ENCODE measurements around the gene VAC14. TPM values are rescaled to one million over a fixed set of nuclear protein-coding genes. Genes with fewer than 3 reads are reported as not detected.

VAC14 gene
- total RNA-seq, 4 donors from 2014 or later: 43.4 to 69.4 (median 63.1) TPM

DNA sequence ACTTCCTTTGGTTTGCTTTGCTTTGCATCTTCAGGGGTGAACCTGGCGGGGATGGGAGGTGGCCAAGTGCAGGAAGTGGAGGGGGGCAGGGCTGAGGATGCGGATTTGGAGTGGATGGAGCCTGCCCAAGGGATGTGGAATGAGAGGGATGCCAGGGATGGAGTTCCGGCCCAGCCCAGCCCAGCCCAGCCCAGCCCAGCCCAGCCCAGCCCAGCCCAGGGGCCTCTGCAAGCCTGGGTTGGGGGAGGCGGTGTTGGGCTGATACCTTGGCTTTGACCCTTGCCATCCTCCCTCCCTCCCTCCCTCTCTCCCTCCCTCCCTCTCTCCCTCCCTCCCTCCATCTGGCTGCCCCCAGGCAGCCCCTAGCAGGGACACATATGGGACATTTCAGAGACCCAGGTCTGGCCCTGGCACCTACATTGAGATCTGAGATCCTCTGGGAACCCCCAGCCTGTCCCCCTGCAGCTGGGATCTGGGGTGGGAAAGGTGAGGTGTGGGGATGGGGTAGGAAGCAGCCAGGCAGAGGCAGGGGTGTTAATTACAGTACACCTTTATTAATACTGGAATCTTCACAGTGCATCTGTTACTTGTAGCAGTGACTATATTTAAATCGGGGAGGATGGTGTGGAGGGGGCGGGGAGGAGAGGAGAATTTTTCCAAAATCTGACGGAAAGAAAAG lies 140.1 kb downstream of the VAC14 start:
- H3K4me3 ChIP-seq (replicated peaks in 1 of 3): no peak overlapping the region

DNA sequence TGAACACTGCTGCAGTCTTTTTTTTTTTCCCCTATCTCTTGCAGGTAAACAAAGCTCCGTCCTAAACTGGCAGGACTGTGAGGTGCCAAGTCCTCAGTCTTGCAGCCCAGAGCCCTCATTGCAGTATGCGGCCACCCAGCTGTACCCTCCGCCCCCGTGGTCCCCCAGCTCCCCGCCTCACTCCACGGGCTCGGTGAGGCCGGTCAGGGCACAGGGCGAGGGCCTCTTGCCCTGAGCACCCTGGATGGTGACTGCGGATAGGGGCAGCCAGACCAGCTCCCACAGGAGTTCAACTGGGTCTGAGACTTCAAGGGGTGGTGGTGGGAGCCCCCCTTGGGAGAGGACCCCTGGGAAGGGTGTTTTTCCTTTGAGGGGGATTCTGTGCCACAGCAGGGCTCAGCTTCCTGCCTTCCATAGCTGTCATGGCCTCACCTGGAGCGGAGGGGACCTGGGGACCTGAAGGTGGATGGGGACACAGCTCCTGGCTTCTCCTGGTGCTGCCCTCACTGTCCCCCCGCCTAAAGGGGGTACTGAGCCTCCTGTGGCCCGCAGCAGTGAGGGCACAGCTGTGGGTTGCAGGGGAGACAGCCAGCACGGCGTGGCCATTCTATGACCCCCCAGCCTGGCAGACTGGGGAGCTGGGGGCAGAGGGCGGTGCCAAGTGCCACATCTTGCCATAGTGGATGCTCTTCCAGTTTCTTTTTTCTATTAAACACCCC lies 140.8 kb downstream of the VAC14 start:
- WGBS, 2 donors: 78 to 81% methylated on average over 7 to 15 of the region's 16 CpGs
- DNase-seq: no peak
- H3K27me3 ChIP-seq: no peaks in the 10 kb centered on the region
- H3K36me3 ChIP-seq: peaks cover 21 to 22% of the 10 kb centered on the region in 2 donors
- TF ChIP-seq, protein P1, sequence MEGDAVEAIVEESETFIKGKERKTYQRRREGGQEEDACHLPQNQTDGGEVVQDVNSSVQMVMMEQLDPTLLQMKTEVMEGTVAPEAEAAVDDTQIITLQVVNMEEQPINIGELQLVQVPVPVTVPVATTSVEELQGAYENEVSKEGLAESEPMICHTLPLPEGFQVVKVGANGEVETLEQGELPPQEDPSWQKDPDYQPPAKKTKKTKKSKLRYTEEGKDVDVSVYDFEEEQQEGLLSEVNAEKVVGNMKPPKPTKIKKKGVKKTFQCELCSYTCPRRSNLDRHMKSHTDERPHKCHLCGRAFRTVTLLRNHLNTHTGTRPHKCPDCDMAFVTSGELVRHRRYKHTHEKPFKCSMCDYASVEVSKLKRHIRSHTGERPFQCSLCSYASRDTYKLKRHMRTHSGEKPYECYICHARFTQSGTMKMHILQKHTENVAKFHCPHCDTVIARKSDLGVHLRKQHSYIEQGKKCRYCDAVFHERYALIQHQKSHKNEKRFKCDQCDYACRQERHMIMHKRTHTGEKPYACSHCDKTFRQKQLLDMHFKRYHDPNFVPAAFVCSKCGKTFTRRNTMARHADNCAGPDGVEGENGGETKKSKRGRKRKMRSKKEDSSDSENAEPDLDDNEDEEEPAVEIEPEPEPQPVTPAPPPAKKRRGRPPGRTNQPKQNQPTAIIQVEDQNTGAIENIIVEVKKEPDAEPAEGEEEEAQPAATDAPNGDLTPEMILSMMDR (IDR thresholded peaks at IDR 0.05): no peak
- TF ChIP-seq POLR2A (IDR thresholded peaks at IDR 0.05): no peak
- H3K4me3 ChIP-seq (replicated peaks in 1 of 3): no peak overlapping the region
- no peak overlapping the region for H3K27ac ChIP-seq
- intact Hi-C loops (cut with DNase I): loop anchor here (10.0 kb wide), 1 partner anchor 265 kb away; no protein-coding TSS in a partner anchor
- H3K9me3 ChIP-seq: no peaks in the 10 kb centered on the region
- H3K4me1 ChIP-seq: no peaks in the 10 kb centered on the region

More for the DNA sequence above, 140.1 kb downstream of the VAC14 start:
- intact Hi-C loops (cut with DNase I): no loop called here
- H3K27ac ChIP-seq: no peak overlapping the region
- peaks cover 28 to 29% of the 10 kb centered on the region in 2 donors for H3K36me3 ChIP-seq
- TF ChIP-seq POLR2A (IDR thresholded peaks at IDR 0.05): no peak
- TF ChIP-seq, protein P1 (IDR thresholded peaks at IDR 0.05): no peak
- WGBS, 2 donors: 71 to 74% methylated on average over 5 to 7 of the region's 7 CpGs
- H3K4me1 ChIP-seq: no peaks in the 10 kb centered on the region
- H3K27me3 ChIP-seq: no peaks in the 10 kb centered on the region
- no peaks in the 10 kb centered on the region for H3K9me3 ChIP-seq
- DNase-seq: no peak

GRCh38 chr16:70659546-70659945 lies 141.4 kb downstream of the VAC14 start:
- no peak for TF ChIP-seq POLR2A (IDR thresholded peaks at IDR 0.05)
- TF ChIP-seq, protein P1 (IDR thresholded peaks at IDR 0.05): no peak
- peaks cover 15 to 16% of the 10 kb centered on the region in 2 donors for H3K36me3 ChIP-seq
- H3K4me3 ChIP-seq (replicated peaks in 1 of 3): no peak overlapping the region
- H3K27ac ChIP-seq: no peak overlapping the region
- H3K27me3 ChIP-seq: no peaks in the 10 kb centered on the region
- DNase-seq: no peak
- no peaks in the 10 kb centered on the region for H3K4me1 ChIP-seq
- intact Hi-C loops (cut with DNase I): loop anchor here (10.0 kb wide), 1 partner anchor 265 kb away; no protein-coding TSS in a partner anchor
- WGBS, 2 donors: 89 to 97% methylated on average over 7 to 8 of the region's 12 CpGs
- H3K9me3 ChIP-seq: no peaks in the 10 kb centered on the region

DNA sequence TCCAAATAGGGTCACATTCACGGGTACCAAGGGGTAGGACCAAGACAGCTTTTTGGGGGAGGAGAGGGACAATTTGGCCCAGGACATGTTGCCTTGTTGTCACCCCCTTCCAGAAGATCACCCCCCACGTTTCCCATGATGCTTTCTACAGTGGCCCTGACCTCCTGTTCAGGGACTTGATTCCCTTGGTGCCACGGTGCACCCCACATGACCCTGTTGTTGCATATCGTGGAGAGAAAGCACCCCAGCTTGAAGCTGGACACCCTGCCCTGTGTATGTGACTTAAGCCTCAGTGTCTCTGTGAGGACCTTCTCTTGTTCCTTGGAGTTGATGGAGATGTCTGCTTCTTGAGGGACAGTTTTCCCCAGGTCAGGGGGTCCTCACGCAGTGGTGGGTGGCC lies 142.0 kb downstream of the VAC14 start:
- H3K4me3 ChIP-seq (replicated peaks in 1 of 3): no peak overlapping the region
- WGBS, 2 donors: 89 to 94% methylated on average over 4 to 5 of the region's 5 CpGs
- no peaks in the 10 kb centered on the region for H3K9me3 ChIP-seq
- H3K36me3 ChIP-seq: peaks cover 9 to 10% of the 10 kb centered on the region in 2 donors
- intact Hi-C loops (cut with DNase I): loop anchor here (10.0 kb wide), 1 partner anchor 264 kb away; no protein-coding TSS in a partner anchor
- no peak for DNase-seq
- TF ChIP-seq POLR2A (IDR thresholded peaks at IDR 0.05): no peak
- TF ChIP-seq, protein P1 (IDR thresholded peaks at IDR 0.05): no peak
- H3K27ac ChIP-seq: no peak overlapping the region
- peaks cover 2 to 3% of the 10 kb centered on the region in 2 donors for H3K4me1 ChIP-seq
- H3K27me3 ChIP-seq: no peaks in the 10 kb centered on the region

DNA sequence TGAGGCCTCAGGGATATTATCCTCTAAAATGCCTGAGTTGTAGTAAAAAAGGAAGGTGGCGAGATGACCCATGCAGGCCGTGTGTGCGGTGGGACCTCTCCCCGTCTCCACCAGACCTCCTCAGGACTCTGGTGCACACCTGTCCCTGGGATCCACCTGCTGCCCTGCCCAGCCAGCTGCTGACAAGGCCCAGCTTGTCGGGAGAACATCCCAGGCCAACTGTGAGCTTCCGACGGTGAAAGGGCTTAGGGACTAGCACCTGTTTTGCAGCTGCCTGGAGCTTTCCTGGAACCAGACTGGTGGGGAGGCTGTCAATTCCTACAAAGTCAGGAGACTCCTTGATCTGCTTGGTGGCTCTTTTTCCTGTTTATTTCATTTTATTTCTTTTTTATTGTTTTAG lies 143.0 kb downstream of the VAC14 start:
- peaks cover 0 to under 1% of the 10 kb centered on the region in 2 donors for H3K36me3 ChIP-seq
- H3K4me3 ChIP-seq (replicated peaks in 1 of 3): no peak overlapping the region
- DNase-seq: no peak
- H3K9me3 ChIP-seq: no peaks in the 10 kb centered on the region
- 88 to 91% methylated on average over 7 of the region's 7 CpGs for WGBS, 2 donors
- peaks cover 3 to 10% of the 10 kb centered on the region in 2 donors for H3K4me1 ChIP-seq
- H3K27me3 ChIP-seq: no peaks in the 10 kb centered on the region
- no peak for TF ChIP-seq POLR2A (IDR thresholded peaks at IDR 0.05)
- TF ChIP-seq, protein P1 (IDR thresholded peaks at IDR 0.05): no peak
- no peak overlapping the region for H3K27ac ChIP-seq
- intact Hi-C loops (cut with DNase I): loop anchor here (10.0 kb wide), 1 partner anchor 263 kb away; no protein-coding TSS in a partner anchor
